ENCODE results near the gene PRSS36.
"Not testable (repeated sequence)": the region's sequence is repeated elsewhere in the genome, so short reads cannot be mapped to it uniquely, and the experiment has no call there.

PRSS36 gene

DNA sequence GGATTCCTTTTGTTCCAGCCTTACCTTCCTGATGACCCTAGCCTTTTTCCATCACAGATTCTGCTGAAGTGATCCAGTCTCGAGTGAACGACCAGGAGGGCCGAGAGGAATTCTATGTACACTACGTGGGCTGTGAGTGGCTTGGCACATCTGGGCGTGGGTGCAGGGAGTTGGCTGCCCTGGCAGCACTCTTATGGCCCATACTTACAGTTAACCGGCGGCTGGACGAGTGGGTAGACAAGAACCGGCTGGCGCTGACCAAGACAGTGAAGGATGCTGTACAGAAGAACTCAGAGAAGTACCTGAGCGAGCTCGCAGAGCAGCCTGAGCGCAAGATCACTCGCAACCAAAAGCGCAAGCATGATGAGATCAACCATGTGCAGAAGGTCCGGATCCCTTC, 29.7 kb downstream of the PRSS36 start:
- no peak for DNase-seq

DNA sequence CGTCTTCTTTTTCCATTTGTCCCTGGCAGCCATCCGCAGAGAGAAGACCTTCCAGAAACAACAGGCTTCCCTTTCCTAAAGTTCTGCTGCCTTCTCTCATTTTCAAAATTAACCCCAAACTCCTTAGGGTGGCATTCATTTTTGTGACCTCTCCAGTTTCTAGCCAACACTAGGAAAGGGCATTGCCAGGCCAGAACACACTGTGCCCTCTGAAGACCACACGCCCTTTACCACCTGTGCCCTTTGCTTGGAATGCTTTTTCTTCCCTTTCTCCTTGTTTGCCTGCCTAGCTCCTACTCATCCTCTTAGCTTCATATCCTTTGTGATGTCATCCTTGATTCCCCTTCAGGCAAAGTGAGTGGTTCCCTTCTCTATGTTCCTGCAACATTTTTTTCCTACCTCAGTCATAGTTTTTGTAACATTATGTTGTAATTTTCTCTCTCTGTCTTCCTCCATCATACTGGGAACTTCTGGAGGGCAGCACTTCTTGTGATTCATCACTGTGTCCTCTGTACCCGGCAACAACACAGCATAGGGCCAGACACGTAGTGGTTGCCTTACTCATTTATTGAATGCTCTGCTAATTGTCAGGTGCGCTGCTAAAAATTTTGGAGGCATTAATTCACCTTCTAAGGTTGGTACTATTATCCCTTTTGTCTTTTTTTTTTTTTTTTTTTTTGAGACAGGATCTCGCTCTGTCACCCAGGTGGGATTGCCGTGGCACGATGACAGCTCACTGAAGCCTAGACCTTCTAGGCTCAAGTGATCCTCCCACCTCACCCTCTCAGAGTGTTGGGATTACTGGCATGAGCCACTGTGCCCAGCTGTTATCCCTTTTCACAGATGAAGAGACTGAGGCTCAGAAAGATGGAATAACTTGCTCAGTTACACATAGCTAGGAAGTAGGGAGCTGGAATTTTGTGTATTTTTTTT, 31.4 kb downstream of the PRSS36 start:
- no peak for DNase-seq

DNA sequence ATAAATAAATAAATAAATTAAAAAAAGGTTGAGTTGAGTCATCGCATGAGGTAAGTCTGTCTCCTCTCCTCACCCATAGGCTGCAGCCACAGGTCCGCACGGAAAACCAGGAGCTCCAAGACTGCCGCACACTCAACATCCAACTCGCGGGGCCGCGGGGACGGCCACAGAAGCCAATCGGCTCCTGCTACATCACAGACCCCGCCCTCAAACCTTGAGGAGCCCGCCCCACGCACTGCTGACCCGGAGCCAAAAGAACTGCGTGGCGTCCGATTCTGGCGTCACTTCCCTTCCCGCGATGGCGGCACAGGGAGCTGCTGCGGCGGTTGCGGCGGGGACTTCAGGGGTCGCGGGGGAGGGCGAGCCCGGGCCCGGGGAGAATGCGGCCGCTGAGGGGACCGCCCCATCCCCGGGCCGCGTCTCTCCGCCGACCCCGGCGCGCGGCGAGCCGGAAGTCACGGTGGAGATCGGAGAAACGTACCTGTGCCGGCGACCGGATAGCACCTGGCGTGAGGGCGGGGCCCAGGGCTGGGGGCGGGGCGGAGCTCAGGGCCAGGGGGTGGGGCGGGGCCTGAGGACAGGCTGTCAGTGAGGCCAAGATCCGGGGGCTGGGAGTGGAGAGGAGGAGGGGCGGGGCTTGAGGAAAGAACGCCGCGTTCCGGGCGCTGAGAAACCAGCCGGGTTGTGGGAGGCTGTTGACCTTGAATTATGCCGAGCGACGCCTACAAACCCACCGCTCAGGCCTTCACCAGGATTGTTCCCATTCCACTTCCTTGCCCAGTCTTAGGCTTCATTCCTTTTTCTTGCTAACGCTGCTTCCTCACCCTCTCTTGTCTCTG, 32.3 kb downstream of the PRSS36 start, which contains the start of gene KAT8:
KAT8 (plus strand) TSS at position 281 of the 839 bp plus-strand sequence; CDS start at position 299, 18 bp downstream.
- DNase-seq: peak; percentile 100

DNA sequence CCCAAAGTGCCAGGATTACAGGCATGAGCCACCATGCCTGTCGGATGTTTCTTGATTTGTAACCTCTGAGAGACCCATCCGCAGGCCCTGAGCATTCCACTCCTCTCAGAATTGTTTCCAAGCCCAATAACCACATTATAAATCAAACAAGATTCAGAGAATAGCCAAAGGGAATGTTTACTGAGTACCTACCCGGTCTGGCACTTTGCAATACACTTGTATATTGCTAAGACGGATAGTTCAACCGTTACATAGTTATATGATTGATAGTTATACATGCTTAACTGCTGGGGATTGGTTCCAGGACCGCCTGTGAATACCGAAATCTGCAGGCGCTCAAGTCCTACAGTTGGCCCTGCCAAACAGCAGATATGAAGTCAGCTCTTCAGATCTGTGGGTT, 35.4 kb downstream of the PRSS36 start:
- DNase-seq: no peak

DNA sequence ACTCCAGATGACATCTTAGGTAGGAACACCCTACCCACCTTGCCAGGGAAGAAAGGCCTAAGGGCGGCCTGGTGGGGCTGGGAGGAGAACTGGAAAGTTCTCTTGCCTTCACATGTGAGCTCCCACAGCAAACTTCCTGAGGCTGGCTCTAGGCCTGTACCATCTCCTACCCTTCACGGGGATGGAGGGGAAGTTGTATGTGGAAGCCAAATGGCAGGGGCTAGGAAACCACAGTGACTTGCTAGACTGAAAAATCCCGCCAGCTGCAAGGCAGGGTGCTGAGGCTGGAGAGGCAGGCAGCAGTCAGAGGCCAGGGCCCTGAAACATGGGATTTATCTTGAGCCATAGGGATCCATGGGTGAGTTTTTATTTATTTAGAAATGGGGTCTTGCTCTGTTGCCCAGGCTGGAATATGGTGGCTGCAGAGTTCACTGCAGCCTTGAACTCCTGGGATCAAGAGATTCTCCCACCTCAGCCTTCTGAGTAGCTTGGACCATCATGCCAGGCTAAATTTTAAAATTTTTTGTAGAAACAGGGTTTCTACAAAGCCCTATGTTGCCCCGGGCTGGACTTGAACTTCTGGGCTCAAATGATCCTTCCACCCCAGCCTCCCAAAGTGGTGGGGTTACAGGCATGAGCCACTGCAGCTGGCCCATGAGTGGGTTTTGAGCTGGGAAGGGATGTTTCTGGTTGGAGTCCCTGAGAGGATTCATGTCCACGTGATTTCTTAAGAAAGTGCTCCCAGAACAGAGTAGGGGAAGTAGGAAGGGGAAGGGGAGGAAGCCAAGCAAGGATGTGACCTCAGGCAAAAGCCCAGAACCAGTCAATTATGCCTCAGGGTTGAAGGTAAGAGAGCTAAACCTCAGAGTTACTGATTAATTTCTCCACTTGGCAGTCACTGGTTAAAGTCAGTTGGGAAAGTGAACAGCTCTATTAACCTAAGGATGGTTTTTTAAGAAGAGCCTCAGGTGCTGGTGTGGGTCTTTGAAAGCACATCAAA, 36.4 kb downstream of the PRSS36 start:
- DNase-seq: peak; percentile 83

DNA sequence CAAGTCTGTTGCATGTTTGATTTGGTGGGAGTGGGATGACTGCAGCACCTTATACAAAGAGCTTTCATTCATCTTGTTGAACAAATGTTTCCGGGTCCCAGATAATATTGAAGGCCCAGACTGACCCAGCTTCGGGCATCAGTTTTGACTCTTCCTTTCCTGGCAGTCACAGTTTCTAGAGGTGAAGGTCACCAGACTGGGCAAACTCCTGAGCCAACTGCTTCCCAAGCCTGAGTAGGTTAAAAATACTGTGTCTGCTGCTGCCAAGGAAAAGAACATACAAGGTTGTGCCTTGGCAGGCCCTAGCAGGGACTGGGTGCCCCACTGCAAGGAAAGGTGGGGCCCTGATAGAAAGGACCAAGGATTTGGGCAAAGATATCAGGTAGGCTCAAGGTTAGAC, 37.2 kb downstream of the PRSS36 start:
- DNase-seq: no peak

DNA sequence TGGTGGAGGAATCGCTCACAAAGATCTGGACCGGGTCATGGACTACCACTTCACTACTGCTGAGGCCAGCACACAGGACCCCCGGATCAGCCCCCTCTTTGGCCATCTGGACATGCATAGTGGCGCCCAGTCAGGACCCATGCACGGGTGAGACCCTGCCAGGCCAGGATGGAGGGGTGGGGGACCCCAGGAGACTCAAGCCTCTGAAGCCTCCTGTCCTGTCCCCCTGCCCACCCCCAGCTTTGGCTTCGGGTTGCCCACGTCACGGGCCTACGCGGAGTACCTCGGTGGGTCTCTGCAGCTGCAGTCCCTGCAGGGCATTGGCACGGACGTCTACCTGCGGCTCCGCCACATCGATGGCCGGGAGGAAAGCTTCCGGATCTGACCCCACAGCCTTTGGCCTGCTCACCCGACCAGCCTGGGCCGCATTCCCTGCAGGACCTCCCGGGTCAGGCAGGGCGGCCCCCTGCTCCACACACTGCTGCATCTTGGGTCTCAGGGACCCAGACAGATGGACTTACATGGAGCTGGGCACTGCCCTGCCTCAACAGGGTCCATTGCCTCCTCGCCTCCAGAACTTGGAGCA, 37.9 kb downstream of the PRSS36 start:
- no peak for DNase-seq

DNA sequence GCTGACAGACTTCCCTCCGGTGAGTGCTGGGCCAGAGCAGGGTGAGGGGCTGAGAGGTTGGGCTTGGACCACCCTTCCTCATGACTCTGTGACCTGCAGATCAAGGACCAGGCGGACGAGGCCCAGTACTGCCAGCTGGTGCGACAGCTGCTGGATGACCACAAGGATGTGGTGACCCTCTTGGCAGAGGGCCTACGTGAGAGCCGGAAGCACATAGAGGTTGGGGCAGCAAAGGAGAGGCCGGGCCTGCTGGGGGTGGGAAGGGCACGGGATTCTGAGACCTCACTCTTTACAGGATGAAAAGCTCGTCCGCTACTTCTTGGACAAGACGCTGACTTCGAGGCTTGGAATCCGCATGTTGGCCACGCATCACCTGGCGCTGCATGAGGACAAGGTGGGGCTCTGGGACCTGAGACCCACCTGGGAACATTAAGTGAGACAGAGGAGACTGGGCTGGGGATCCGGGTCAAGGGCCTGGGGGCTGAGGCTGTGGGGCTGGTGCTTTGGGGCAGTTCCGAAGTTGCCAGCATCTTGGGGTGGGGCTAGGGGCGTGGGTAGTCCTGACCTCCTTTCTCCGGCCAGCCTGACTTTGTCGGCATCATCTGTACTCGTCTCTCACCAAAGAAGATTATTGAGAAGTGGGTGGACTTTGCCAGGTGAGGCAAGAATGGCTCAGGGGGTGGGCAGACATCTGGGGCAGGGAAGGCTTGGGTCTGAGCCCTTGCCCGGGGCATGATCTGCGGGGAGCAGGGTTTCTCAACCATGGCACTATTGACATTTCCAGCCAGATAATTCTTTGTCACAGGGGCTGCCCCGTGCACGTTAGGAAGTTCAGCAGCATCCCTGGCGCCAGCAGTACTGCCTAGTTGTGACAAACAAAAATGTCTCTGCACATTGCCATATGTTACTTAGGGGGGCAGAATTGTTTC, 39.5 kb downstream of the PRSS36 start:
- DNase-seq: no peak

DNA sequence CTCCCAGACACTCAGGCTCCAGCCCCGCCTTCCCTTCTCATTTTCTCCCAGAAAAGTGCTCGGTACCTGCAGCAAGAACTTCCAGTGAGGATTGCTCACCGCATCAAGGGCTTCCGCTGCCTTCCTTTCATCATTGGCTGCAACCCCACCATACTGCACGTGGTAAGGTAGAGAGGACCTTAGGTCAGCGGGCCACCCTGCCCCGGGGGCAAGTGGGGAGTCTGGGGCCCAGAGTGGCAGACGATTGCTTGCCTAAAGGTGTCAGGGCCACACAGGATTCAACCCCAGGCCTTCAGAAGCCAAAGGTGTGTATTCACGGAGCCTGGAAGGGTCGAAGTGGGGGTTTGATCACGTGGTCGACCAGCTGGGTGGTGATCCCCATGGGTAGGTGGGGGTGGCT, 40.2 kb downstream of the PRSS36 start:
- DNase-seq: no peak

DNA sequence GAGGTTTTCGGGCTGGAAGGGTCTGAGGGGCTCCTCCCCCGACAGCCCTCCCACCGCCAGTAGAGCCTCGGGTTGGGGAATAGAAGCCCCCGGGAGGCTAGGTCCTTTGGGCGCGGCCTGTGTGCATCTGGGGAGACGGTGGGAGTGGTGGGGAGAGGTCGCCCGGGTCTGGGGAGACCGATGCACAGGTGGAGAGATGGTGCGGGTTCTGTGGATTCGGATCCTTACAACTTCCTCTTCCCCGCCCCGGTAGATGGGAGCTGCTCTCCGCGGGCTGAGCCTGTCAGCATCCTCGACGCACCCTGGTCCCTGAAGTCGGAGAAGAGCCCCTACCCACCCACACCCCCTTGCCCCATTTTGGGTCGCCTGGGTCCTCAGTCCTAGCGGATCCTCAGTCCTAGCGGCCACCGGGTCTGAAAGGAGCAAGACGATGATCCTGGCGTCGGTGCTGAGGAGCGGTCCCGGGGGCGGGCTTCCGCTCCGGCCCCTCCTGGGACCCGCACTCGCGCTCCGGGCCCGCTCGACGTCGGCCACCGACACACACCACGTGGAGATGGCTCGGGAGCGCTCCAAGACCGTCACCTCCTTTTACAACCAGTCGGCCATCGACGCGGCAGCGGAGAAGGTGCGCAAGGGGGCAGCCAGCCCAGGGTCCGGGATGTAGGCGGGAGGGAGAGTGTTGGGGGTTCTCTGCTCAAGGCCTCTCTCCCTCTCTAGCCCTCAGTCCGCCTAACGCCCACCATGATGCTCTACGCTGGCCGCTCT, 40.9 kb downstream of the PRSS36 start:
- peak; percentile 31 for DNase-seq

DNA sequence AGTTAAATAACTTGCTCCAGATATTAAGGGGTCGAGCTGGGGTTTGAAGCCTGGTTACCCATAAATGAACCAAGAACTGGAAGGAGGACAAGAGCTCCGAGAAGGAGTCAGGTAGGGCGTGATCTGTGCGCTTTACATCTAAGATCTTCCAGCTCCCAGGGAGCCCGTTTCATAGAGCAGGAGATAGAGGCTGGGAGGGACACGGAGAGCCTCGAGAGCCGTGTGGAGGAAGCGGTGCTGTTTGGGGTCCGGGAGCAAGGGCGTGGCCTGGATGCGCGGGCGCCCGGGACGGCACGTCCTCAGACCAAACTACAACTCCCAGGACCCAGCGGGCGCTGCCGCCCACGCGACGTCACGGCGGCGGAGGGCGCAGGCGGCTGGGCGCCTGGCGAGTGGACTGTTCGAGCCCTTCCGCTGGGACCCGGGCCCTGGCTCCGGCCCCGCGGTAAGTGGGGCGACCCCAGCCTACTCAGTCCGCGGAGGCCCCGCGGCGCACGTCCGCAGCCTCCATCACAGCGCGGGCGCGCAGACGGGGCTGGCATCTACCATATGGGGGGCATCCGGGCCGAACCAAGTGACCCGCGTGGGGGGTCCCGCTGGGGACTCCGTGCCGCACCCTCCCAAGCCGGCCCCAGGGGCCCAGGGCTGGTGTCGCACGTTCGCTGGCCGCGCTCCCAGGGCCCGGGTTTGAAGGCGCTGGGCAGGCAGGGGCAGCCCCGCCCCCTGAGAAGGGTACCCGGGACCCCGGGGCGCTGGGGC, 41.7 kb downstream of the PRSS36 start, which contains the start of gene BCKDK:
BCKDK (plus strand) TSS at position 352 of the 759 bp plus-strand sequence. CDS start 838 bp downstream, outside the sequence.
- peak; percentile 90 for DNase-seq

DNA sequence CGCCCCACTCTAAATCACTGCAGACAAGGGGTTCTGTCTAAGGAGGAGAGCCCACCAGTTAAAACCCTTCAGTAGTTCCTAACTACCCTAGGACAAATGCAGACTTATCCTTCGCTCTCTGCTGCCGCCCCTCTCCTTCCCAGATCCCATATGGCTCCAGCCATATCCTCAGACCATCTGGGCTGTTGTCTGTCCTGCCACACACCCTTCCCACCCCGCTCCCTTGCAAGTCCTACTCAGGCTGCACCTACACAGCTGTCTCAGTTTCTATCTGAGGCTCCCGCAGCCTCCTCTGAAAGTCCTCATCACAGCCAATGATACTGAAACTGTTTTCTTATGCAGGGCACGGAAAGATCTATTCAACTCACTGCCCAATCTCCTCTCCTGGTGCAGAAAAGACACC, 42.4 kb downstream of the PRSS36 start:
- DNase-seq: no peak

DNA sequence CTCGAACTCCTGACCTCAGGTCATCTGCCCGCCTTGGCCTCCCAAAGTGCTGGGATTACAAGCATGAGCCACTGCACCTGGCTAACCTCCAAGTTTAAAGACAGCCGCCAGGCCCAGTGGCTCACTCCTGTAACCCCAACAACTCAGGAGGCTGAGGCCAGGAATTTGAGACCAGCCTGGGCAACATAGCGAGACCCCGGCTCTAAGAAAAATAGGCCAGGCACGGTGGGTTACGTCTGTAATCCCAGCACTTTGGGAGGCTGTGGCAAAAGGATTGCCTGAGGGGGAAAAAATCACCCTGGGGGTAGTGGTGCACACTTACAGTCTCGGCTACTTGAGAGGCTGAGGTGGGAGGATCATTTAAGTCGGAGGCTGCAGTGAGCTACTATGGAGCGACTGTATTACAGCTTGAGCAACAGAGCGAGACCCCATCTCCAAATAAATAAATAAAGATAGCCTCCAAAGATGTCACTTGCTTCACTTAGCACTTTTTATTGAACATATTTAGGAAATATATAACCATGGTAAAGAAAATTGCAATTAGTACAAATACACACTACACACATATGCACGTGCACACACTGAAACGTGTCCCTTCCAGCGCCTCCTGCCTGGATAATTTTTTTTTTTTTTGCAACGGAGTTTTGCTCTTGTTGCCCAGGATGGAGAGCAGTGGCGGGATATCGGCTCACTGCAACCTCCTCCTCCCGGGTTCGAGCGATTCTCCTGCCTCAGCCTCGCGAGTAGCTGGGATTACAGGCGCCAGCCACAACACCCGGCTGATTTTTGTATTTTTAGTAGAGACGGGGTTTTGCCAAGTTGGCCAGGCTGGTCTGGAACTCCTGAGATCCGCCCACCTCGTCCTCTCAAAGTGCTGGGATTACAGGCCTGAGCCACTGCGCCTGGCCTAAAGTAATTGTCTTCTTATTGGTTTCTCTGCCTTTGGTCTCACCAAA, 43.1 kb downstream of the PRSS36 start:
- no peak for DNase-seq

DNA sequence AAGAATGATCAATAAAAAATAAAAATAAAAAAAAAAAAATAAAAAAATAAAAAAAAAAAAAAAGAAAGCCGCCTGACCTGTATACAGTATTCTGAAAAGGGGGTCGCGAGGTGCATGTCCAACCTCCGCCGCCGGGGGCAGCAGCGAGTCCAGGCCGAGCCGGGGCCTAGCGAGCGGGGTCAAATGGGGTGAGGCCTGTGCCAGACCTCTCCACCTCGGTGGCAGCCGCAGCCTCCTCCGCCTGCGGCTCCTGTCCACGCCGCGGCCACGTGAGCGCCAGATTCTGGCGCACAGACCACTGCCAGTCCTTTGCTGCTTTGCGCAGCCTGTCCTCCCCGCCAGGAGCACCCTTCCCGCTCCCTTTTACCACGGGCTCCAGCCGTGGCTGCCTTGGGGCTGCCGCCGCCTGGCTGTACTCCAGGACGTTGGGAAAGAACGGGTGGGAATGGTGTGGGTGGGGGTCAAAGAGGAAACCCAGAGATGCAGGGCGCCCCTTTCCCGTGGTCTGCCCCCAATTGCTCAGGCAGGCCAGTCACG, 44.1 kb downstream of the PRSS36 start:
- peak; percentile 95 for DNase-seq

DNA sequence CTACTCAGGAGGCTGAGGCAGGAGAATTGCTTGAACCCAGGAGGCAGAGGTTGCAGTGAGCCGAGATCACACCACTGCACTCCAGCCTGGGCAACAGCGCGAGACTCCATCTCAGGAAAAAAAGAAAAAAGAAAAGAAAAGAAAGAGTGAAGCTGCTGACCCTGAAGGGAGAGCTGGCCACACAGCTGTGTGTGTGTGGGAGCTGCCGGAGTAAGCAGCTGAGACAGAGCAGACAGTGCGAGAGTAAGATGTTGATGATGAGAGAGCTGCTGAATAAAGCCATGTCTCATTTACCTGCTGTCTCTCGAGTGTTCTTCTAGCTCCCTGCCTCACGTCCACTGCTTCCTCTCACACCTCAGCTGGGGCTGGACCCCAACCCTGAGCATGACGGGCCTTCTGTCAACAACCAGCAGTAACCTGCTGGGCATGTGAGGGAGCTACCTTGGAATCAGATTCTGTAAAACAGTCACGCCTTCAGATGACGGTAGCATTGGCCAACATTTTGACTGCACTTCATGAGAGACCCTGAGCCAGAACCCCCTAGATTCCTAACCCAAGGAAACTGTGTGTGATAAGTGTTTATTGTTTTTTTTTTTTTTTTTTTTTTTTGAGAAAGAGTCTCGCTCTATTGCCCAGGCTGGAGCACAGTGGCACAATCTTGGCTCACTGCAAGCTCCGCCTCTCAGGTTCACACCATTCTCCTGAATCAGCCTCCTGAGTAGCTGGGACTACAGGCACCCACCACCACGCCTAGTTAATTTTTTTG, 48.8 kb downstream of the PRSS36 start:
- DNase-seq: not testable (repeated sequence)

DNA sequence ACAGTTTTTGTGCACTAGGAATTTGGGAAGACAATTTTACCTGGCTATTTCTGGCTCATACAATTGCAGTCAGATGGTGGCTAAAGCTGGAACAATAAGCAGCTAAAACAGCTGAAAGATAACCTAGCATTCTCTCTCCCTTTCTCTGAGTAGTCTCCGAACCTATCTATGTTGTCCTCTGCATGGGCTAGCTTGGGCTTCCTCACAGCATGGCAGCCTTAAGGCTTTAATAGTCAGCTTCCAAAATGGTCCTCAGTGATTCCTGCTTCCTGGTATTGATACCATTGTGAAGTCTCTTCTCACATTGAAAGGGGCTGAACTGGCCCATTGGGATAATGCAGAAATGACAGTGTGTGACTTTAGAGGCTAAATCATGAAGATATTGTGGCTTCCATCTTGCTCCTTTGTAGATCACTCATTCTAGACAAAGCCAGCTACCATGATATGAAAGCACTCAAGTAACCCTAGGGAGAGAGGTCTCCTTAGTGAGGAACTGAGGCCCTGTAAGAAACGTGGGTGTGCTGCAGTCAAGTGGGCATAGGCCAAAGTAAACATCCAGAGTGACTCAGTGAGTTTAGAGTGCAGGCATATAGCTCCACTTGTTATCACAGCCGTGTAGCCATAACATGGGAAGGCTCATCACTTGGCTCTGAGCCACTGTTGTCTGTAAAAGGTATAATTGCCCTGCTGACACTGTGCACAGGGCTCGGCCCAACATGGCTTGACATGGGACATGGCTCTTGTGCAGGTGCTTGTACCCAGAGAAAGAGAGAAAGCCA, 49.8 kb downstream of the PRSS36 start:
- DNase-seq: no peak
